GM21717 (cell line): ENCODE data around the gene BABAM1.

Source experiments
- ATAC-seq: cut with Tn5 transposase; IDR thresholded peaks from one replicate; pipeline ENCODE4 v1.9.1; 2021; ENCODE audit warnings: mild to moderate bottlenecking, moderate library complexity; ENCODE audit not compliant: unreplicated experiment

BABAM1 gene

GRCh38 chr19:17321655-17322489 lies 54.6 kb downstream of the BABAM1 start:
- no peak for ATAC-seq

- ATAC-seq = no peak
Observed at GRCh38 chr19:17322854-17323253, 55.6 kb downstream of the BABAM1 start.

- no peak for ATAC-seq
Observed at GRCh38 chr19:17323300-17323963, 56.2 kb downstream of the BABAM1 start.

GRCh38 chr19:17323964-17324332 lies 56.7 kb downstream of the BABAM1 start:
- no peak for ATAC-seq

- ATAC-seq = no peak
Observed at GRCh38 chr19:17324357-17325114, 57.3 kb downstream of the BABAM1 start.

GRCh38 chr19:17325133-17325532 lies 57.9 kb downstream of the BABAM1 start:
- no peak for ATAC-seq

- ATAC-seq = no peak
Observed at GRCh38 chr19:17325881-17326594, 58.8 kb downstream of the BABAM1 start.

GRCh38 chr19:17326595-17326966 lies 59.3 kb downstream of the BABAM1 start:
- no peak for ATAC-seq

GRCh38 chr19:17327068-17327653 lies 59.9 kb downstream of the BABAM1 start:
- no peak for ATAC-seq

GRCh38 chr19:17327654-17328516 lies 60.6 kb downstream of the BABAM1 start:
- ATAC-seq = no peak
